Bronchial epithelial cell (primary cell): ENCODE results near the gene SYT17. TPM values are rescaled to one million over a fixed set of nuclear protein-coding genes. Genes with fewer than 3 reads are reported as not detected.

Experiments
- DNase-seq: peaks from one replicate; pipeline ENCODE4 v3.0.0-alpha.2; 2010; ENCODE audit warnings: low read depth
- FAIRE-seq: peaks from 2 replicates; lab custom pipeline; 2011; peaks lifted over from hg19 to GRCh38; lab: Jason Lieb, UNC
- H3K27me3 ChIP-seq: 2 replicates; pipeline ENCODE4 v1.5.1; 2011; ENCODE audit warnings: low read length; ENCODE audit not compliant: control insufficient read depth, insufficient read depth
- H3K36me3 ChIP-seq: 2 replicates; pipeline ENCODE4 v1.5.1; 2011; ENCODE audit warnings: low read length; ENCODE audit not compliant: control insufficient read depth, insufficient read depth
- H3K4me3 ChIP-seq: 2 replicates; pipeline ENCODE4 v1.5.1; 2011; ENCODE audit warnings: mild to moderate bottlenecking, low read depth, low read length, control low read depth
- total RNA-seq: library from RNA; depleted of rRNA; stranded (reverse); fragments of >200 nt; gene quantifications from 2 replicates; pipeline ENCODE4 v1.2.1, GENCODE V29; 2014
- TF ChIP-seq, protein P1 (sequence below): IDR thresholded peaks from 2 replicates; pipeline ENCODE4 v1.5.1; 2011; ENCODE audit warnings: mild to moderate bottlenecking, moderate library complexity, low read length, control low read depth, inconsistent platforms; ENCODE audit not compliant: insufficient read depth, severe bottlenecking

SYT17 gene
- total RNA-seq, 1 donor from 2014 or later = 1.1 TPM

DNA sequence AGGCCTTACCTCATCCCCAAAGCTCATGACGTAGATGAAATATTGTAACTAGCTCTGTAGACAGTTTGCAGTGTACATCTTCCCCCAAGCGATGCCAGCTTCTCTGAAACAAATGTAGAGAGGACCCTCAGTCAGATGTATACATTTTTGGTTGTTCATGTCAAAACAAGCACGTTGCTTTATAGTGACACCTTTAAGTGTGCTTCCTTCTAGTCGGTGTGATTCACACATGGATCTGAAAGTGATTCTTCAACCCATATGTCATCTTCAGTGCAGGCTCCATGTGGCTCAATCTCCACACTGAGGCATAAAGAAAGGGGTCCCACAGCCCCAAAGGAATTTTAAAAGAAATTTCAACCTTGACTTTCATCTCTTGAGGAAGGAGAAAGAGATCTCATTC lies 86.6 kb downstream of the SYT17 start:
- Histone ChIP-seq H3K4me3 (no peak overlapping the region), H3K36me3 (no peaks in the 10 kb centered on the region), H3K27me3 (no peaks in the 10 kb centered on the region)
- no peak for FAIRE-seq
- TF ChIP-seq, protein P1, sequence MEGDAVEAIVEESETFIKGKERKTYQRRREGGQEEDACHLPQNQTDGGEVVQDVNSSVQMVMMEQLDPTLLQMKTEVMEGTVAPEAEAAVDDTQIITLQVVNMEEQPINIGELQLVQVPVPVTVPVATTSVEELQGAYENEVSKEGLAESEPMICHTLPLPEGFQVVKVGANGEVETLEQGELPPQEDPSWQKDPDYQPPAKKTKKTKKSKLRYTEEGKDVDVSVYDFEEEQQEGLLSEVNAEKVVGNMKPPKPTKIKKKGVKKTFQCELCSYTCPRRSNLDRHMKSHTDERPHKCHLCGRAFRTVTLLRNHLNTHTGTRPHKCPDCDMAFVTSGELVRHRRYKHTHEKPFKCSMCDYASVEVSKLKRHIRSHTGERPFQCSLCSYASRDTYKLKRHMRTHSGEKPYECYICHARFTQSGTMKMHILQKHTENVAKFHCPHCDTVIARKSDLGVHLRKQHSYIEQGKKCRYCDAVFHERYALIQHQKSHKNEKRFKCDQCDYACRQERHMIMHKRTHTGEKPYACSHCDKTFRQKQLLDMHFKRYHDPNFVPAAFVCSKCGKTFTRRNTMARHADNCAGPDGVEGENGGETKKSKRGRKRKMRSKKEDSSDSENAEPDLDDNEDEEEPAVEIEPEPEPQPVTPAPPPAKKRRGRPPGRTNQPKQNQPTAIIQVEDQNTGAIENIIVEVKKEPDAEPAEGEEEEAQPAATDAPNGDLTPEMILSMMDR = no peak
- no peak for DNase-seq

DNA sequence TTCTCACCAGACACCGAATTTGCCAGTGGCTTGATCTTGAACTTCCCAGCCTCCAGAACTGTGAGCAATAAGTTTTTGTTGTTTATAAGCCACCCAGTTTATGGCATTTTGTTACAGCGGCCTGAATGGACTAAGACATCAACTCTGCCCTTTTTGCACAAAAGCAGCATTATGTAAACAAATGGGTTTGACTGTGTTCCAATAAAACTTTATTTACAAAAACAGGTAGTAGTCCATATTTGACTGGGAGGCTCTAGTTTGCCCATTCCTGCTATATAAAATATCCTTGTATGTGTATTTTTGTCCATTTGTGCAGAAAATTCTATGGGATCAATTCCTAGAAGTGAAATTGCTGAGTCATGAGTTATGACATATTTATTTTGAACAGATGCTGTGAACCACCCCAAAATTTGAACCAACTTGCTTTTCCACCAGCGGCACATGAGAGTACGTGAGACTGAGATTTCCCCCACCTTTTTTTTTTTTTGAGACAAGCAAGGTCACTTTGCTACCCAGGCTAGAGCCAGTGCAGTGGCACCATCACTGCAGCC lies 96.2 kb downstream of the SYT17 start:
- no peak for FAIRE-seq
- Histone ChIP-seq H3K27me3 (no peaks in the 10 kb centered on the region), H3K4me3 (no peak overlapping the region), H3K36me3 (no peaks in the 10 kb centered on the region)
- TF ChIP-seq, protein P1 = no peak
- DNase-seq = no peak

DNA sequence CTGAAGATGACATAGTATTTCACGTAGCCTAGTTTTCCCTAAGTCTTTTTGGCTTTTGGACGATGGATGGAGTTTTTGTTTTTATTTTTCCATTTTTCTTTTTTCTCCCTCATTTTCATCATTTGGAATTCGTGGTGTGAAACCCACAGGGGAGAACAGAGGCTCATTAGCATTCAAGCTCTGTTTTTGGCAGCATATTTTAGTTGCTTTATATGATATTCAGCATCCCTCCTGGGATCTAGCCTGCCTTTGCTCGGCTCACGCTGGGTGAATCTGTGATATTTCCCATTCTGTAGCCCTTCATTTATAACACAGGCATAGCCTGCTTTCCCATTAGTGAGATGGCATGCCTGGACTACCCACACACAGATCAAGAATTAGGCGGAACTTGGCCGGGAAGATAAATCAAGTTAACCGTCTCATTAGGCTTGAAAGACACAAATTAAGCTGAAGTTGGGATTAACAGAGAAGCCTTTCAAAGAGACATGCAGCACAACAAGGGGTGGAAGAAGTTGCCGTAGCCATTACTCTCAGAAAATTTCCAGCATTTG lies 97.4 kb downstream of the SYT17 start:
- Histone ChIP-seq H3K4me3 (no peak overlapping the region), H3K27me3 (no peaks in the 10 kb centered on the region), H3K36me3 (no peaks in the 10 kb centered on the region)
- DNase-seq = no peak
- TF ChIP-seq, protein P1 = no peak
- no peak for FAIRE-seq

DNA sequence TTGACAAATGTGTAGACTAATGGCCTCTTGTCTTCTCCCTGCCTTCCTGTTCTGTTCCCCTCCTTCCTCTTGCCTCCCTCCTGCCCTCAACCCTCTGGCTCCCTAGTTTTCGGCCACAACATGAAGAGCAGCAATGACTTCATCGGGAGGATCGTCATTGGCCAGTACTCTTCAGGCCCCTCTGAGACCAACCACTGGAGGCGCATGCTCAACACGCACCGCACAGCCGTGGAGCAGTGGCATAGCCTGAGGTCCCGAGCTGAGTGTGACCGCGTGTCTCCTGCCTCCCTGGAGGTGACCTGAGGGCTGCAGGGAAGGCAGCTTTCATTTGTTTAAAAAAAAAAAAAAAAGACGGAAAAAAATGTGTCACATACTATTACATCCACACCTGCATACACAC lies 98.7 kb downstream of the SYT17 start:
- Histone ChIP-seq H3K4me3 (no peak overlapping the region), H3K36me3 (no peaks in the 10 kb centered on the region), H3K27me3 (no peaks in the 10 kb centered on the region)
- FAIRE-seq (no peak), DNase-seq (no peak)
- TF ChIP-seq, protein P1 = no peak

DNA sequence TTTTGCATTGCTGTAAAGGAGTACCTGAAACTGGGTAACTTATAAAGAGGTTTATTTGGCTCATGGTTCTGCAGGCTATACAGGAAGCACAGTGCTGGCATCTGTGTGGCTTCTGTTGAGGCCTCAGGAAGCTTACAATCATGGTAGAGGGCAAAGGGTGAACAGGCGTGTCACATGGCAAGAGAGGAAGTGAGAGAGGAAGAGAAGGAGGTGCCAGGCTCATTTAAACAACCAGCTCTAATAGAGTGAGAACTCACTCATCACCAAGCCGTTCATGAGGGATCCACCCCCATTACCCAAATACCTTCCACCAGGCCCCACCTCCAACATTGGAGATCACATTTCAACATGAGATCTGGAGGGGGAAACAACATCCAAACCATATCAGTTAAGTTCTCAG lies 101.1 kb downstream of the SYT17 start:
- H3K27me3 ChIP-seq = no peaks in the 10 kb centered on the region

More for the DNA sequence above, 101.1 kb downstream of the SYT17 start:
- Histone ChIP-seq H3K36me3 (no peaks in the 10 kb centered on the region), H3K4me3 (no peak overlapping the region)
- DNase-seq = no peak
- TF ChIP-seq, protein P1 = no peak
- FAIRE-seq = no peak
